ENCODE data around the gene HOXA6.

HOXA6 gene

GRCh38 chr7:27184337-27185012 is 36.9 kb upstream of the HOXA6 start:
- DNase-seq = no peak

DNA sequence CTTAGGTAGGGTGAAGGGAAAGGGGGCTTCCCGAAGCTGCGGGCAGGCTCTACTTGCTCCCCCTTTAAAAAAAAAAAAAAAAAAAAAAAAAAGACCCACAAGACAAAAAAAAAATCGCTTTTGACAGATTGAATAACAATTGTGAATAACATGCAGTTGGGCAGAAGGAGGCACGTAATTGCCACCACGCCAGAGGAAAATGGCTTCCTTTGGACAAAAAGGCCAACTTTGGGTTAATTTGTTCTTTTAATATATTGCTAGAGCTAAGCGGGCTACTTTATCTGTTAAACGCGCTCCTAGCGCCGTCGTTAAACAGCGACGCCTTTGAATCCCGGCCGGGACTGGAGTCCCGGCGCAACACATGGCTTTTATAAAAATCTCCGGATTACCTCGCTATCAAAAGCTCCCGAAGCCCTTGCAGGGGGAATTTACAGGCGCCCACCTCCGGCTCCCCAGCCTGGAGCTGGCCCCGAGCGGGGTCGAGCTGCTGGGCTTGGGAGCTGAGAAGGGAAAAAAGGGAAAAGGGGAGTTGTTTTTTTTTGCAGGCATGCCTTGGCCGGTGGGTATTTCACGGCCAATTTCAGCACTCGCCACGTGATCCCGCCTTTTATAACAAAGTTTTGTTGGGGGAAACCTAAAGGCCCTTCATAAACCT is 36.2 kb upstream of the HOXA6 start:
- no peak for DNase-seq

DNA sequence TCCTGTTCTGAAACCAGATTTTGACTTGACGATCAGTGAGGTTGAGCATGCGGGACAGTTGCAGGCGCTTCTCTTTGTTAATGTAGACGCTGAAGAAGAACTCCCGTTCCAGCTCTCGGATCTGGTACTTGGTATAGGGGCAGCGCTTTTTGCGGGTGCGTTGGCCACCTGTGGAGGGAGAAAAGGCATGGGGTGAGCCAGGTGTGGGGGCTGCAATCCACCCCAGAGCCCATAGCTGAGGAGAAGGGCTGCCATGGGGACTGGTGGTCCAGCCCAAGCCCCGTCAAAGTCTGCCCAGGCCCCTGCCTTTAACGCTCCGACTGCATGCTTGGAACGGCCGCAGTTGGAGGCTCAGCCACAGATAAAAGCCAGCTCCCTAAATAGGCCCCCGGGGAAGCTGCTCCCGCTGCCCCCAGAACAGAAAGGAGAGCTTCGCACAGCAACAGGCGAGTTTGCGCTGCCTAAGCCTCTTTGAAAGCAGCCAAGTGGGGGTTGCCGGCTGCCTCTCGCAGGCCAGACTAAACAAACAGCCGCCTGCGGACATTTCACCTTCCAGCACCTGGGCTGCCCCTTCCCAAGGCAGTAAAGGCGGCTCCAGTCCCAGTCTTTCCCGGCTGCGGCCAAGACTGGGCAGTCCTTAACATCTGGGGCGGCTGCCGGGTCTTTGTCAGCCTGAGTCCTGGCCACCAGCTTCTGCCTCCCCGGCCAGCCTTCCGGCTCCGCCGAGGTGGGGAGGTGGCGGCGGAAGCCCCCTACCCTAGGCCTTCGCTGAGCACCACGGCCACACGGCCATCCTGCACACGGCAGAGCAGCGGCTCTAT is 35.5 kb upstream of the HOXA6 start:
- peak; percentile 1 for DNase-seq

GRCh38 chr7:27182285-27182841 is 34.8 kb upstream of the HOXA6 start:
- DNase-seq = no peak

- peak; percentile 1 for DNase-seq
These were observed 34.3 kb upstream of the HOXA6 start for GRCh38 chr7:27181795-27182275.

DNA sequence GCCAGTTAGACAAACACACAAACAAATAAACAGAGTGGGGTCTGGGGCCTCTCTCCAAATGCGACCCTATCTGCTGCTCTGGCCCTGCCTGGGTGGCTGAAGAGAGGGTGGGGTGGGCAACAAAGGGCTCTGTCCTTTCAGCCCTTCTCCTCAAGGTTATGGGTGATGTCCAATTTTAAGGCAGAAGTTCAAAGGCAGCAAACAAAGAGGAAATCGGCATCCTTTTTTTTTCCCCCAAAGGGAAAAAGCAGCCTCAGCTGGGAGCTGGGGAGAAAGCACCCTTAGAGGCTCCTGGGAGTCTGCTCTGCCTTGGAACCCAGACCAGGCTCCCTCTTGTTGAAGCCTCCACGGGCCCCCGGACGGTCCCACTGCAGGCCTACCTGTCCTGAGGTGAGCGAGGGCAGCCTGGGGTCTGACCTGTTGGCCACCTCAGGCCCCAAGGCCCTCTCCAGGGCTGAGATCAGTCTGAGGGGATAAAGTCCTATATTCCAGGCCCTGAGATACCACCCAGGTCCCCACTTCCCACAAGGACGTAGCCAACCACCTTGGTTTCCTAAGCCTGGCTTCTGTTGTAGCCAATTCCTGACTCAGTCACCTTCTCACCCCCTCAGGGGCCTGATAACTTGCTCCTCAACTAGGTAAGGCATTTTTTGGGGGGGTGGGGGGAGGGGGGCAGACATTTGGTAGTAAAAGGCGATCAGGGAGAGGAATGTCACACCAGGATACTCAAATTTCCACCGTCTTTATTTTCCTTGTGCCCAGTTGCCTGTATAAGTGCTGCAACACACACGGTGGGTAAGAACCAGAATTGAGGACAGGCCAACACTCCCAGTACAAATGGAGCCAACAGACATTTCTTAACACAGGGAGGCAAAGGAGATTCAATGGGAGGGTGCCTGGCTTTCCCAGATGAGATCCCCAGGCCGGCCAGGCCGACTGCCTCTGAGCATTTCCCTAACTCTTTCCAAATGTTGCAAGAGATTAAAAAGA is 33.2 kb upstream of the HOXA6 start:
- DNase-seq = peak; percentile 1

DNA sequence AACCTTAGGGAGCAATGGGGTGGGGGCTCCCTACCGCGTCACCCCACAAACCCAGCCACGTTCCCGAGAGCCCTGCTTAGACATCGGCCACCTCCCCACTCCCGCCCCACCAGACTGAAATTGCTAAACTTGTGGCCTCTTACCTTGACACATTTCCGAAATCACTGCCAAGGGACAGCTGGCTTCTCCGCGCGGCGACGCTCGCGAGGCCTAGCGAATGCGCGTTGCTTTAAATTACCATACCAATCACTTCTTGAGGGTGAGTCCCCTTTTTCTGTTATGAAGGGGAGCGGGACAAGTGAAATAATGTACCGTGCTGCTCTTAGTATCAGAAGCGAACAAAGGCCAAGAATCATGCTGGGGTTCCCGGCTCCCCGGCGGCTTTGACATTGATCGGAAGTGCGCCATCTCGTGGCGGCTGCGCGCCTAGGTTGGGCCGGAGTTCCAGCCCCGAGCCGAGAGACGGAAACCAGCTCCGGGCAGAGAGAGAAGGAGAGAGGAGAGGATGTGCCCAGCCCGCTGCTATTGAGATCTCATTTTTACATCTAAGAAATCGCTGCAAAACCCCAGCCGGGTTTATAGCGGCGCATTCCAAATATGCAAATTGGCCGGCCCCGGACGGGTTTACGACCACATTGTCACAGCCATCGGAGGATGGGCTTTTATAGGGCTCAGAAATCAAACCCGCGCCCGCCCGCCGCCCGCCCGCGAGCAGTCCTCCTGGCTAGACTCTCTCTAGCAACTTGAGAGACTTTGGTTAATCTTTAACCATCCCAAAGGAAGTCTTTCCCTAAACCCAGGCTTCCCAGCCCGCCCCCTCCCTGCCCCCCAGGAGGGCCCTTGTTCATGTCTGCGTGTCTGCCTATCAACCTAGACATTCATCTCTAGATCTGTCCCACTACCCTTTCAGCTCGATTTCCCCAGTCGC is 32.2 kb upstream of the HOXA6 start:
- DNase-seq = peak; percentile 58

DNA sequence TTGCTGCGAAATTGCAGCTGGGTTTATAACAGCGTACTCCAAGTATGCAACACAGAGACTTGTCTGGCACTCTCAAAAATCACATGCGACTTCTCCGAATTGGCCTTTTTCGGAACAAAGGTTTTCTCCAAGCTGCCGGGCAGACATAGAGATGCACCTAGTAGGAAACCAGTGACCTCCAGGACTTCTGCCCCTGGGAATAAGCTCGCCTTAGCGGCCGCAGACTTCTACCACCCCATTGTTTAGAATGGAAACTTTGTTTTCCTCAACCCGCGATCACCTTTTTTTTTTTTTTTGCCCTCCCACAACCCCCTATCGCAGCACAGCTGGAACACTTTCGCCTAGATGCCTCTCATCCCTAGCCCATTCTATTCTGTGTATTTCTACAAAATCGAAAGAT is 31.5 kb upstream of the HOXA6 start:
- DNase-seq = no peak

DNA sequence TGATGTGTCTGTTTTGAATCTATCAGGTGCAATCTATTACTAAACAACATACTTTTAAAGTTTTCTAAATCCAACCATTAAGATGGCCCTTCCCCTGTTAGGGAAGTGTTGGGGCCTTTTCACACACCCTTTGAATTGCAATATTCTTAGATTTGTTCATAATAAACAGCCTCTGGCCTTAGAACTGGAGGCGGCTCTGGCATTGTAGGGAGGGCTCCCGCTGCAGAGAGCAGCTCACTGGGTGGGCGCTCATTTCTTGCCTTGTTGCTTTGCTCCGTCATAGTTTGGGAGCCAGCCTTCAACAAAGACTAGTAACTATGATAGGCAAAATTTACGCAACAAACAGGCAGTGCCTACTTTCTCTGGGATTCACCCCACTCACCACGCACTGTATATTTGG is 30.8 kb upstream of the HOXA6 start:
- DNase-seq = no peak

- DNase-seq = no peak
These were observed 30.3 kb upstream of the HOXA6 start for GRCh38 chr7:27177795-27178320.

DNA sequence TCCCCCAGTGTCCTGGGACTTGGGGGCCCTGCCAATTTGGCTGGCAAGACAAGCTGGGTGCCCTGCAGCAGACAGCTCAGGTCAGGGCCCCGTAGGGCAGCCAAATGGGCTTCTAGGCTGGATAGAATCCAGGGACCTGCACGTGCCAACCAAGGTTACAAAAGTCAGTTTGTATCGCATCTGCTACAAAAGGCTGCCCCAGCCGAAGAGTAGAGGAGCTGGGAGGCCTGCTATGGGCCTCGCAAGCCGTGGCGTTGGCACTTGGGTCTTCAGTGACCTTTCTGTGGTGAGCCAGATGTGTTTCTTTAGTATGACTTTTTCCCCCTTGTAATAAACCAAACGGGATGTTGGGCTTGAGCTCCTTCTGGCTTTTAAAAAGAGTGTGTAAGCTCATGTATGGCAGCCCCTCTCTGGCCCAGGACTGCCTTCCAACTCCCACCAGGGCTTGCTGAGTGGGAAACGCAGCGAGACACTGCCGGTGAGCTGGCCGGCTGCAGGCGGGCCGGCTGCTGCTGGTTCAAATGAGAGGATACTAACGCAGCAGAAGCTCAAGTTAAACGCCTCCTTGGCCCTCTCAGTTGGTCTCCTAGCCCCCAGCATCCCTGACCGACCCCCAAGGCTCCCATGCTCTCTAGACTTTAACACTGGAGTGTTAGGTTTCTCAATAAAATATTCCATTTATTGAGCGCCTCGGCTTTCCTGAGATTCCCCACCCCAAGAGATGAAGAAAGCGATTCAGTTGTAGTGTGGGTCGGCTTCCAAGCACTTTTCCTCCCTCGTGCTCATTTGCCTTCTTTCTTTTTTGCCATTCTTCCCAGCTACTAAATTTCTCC is 29.6 kb upstream of the HOXA6 start:
- DNase-seq = no peak

- DNase-seq = no peak
These were observed 28.9 kb upstream of the HOXA6 start for GRCh38 chr7:27176524-27176845.

GRCh38 chr7:27175626-27176523 is 28.3 kb upstream of the HOXA6 start:
- DNase-seq = no peak

DNA sequence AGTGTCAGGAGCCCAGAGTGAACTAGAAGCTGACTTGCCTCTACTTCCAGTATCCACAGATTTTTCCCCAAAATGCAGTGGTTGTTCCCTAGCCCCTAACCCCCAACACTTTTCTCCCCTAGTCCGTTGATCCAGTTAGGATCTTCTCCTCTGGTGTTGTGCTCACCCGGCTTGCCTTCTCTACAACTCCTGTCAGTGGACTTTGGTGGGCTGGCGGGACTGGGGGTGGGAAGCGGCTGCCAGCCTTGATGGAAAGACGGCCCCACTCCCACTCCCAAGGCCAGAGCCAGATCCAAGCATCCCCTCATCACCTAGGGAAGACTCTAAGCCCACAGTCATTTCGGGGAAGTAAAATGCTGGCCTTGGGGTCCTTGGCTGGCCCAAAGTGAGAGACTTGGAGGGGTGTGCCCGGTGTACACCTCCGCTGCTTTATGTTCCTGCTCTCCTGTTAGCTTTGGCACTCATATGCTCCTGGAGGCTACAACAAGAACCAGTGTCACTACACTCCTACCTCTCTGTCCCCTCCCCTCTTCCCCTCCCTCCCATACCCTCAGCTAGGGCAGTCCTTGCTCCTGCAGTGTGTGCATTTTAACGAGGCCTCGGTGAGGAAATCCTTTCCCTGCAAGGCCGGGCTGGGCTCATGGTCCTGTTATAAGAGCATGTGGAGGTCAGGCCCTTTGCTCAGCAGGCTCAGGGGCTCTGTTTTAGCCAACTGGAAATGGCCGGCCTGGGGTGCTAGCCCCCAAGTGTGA is 27.5 kb upstream of the HOXA6 start:
- DNase-seq = peak; percentile 1

DNA sequence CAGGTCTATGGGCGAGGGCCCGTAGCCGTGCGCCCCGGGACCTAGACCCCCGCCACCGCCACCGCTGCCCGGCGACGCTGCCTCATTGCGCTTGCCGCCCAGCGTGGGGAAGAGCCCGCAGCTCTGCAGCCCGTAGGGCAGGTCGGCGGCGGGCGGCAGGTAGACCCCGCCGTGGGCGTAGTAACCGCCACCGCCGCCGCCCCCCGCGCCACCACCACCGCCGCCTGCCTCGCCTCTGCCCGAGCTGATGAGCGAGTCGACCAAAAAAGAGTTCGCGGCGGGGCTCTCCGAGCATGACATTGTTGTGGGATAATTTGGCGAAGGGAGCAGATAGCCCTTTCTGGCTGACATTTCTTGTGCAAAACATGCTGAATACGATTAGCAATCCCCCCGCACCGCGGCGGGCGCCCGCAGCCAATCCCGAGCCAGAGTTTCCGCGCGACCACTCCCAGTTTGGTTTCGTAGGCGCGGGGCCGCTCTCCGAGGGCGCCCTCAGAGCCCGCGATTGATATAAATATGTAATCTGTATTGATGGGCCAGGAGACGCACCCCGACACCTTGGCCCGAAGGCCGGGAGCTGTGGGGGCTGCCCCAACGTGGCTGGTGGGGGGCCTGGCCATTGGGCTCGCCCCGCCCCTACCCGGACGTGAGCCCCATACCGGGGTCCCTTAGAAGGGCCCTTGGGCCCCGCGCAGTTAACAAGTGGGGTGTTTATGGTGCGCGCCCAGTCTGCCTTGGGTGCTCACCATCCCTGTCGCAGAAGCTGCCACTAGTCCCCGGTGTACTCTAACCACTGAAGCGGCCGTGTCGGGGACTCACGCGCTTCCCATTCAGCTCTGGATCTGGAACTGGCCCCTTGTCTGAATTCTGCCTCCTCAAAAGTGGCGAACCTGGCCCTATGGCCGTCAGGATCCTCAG is 26.6 kb upstream of the HOXA6 start, which contains the start of gene HOXA10:
Gene HOXA10, minus strand, starts transcription at position 365 of the 918 bp plus-strand sequence. Its CDS starts 14 bp downstream, at position 351.
- DNase-seq = peak; percentile 3

DNA sequence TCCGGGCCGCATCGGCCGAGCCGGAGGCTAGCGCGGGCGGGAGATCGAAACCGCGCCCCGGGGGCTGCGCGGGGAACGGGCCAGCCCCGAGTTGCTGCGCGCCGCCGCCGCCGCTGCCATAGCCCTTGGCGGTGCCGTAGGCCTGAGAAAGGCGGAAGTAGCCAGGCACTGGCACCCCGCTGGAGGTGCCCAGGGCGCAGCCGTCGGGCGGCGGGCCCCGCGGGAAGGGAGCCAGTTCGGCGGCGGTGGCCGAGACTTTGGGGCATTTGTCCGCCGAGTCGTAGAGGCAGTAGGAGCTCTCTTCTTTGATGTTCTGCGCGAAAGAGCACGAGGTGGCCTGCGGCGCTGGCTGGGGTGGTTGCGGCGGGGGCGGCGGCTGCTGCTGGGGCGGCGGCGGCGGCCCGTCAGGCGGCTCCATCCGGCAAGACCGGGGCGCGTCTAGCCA is 26.0 kb upstream of the HOXA6 start:
- DNase-seq = peak; percentile 35

Data from activated naive CD4-positive, alpha-beta T cell treated with Interleukin-2 at 50 U/mL for 16 hours (primary cell).